Astrocyte of the cerebellum (primary cell): Measurements from ENCODE around the gene TBC1D32.
A peak's percentile ranks its signal among the peaks of the same experiment; 100 is the strongest.
"Not testable (repeated sequence)": the region's sequence is repeated elsewhere in the genome, so short reads cannot be mapped to it uniquely, and the experiment has no call there.

Experiments
- DNase-seq: peaks from one replicate; pipeline ENCODE4 v3.0.0-alpha.2; 2011; ENCODE audit warnings: low read depth
- H3K4me3 ChIP-seq: 2 replicates; pipeline ENCODE4 v1.5.1; 2011; ENCODE audit warnings: mild to moderate bottlenecking, low read depth, low read length, moderate library complexity
- CTCF ChIP-seq: IDR thresholded peaks from 2 replicates; pipeline ENCODE4 v1.5.1; 2012; ENCODE audit warnings: low read length, low read depth, moderate library complexity, mild to moderate bottlenecking; ENCODE audit errors: missing control alignments
- in situ Hi-C: cut with HindIII; loops from 2 replicates; pipeline ENCODE4 v1.10.0; 2017; ENCODE audit warnings: low sequenced_read_pairs

The TBC1D32 gene

GRCh38 chr6:121064345-121064744, 269.9 kb downstream of the TBC1D32 start:
- DNase-seq = no peak
- no peak for TF ChIP-seq CTCF
- no peak overlapping the region for H3K4me3 ChIP-seq
- in situ Hi-C loops = loop anchor here (25.0 kb wide), 1 partner anchor 248 kb away; no protein-coding TSS in a partner anchor

GRCh38 chr6:121055572-121056163, 278.6 kb downstream of the TBC1D32 start:
- TF ChIP-seq CTCF = peak; percentile 73
- in situ Hi-C loops = loop anchor here (25.0 kb wide), 1 partner anchor 257 kb away; no protein-coding TSS in a partner anchor
- peak; percentile 43 for DNase-seq
- H3K4me3 ChIP-seq = no peak overlapping the region

- H3K4me3 ChIP-seq, in situ Hi-C loops, DNase-seq: not testable (repeated sequence)
Observed at GRCh38 chr6:121048593-121048992, 285.7 kb downstream of the TBC1D32 start.

GRCh38 chr6:121044905-121045304, 289.4 kb downstream of the TBC1D32 start:
- in situ Hi-C loops, DNase-seq, H3K4me3 ChIP-seq: not testable (repeated sequence)

GRCh38 chr6:121043706-121044105, 290.6 kb downstream of the TBC1D32 start:
- in situ Hi-C loops, H3K4me3 ChIP-seq, DNase-seq: not testable (repeated sequence)

- in situ Hi-C loops, DNase-seq, H3K4me3 ChIP-seq: not testable (repeated sequence)
Observed at GRCh38 chr6:121043211-121043610, 291.1 kb downstream of the TBC1D32 start.

GRCh38 chr6:121042766-121043165, 291.5 kb downstream of the TBC1D32 start:
- TF ChIP-seq CTCF = no peak
- in situ Hi-C loops = no loop called here
- H3K4me3 ChIP-seq = no peak overlapping the region
- DNase-seq = no peak

GRCh38 chr6:121040831-121041230, 293.4 kb downstream of the TBC1D32 start:
- no peak overlapping the region for H3K4me3 ChIP-seq
- in situ Hi-C loops = no loop called here
- DNase-seq = no peak
- TF ChIP-seq CTCF = no peak

- in situ Hi-C loops = no loop called here
- no peak for TF ChIP-seq CTCF
- no peak overlapping the region for H3K4me3 ChIP-seq
- no peak for DNase-seq
Observed at GRCh38 chr6:121033091-121033490, 301.2 kb downstream of the TBC1D32 start.
